Measurements from ENCODE around the gene SEMA3D. TPM values are rescaled to one million over a fixed set of nuclear protein-coding genes. Genes with fewer than 3 reads are reported as not detected.

SEMA3D gene
- total and polyA plus RNA-seq, 4 donors: 0.18 to 1.2 (median 0.72) TPM

GRCh38 chr7:85103357-85103756, 83.5 kb downstream of the SEMA3D start:
- Histone ChIP-seq H3K4me3 (ENCODE audit: low read depth in 1 of 3, low read length in 3 of 3) (no peak overlapping the region), H3K4me1 (ENCODE audit: control insufficient read depth in 4 of 4, insufficient read depth in 4 of 4, low read length in 3 of 4) (no peaks in the 10 kb centered on the region), H3K36me3 (ENCODE audit: control insufficient read depth in 4 of 4, insufficient read depth in 3 of 4, low read depth in 1 of 4, low read length in 3 of 4) (no peaks in the 10 kb centered on the region), H3K27me3 (ENCODE audit: control insufficient read depth in 4 of 4, insufficient read depth in 4 of 4, low read length in 3 of 4) (no peaks in the 10 kb centered on the region), H3K27ac (ENCODE audit: low read depth in 1 of 2, low read length in 2 of 2) (no peak overlapping the region), H3K9ac (ENCODE audit: low read depth in 1 of 2, low read length in 2 of 2) (no peak overlapping the region), H3K9me3 (ENCODE audit: control insufficient read depth in 4 of 4, low read length in 3 of 4) (no peaks in the 10 kb centered on the region)
- no peak for TF ChIP-seq GABPA (IDR thresholded peaks at IDR 0.05 in 1 of 2, conservative IDR thresholded peaks at IDR 0.05 in 1 of 2)
- TF ChIP-seq NR2F2 (IDR thresholded peaks at IDR 0.05): no peak
- TF ChIP-seq YY1 (IDR thresholded peaks at IDR 0.05): no peak
- 37% methylated on average over 3 of the region's 3 CpGs for WGBS
- DNase-seq (ENCODE audit: low spot score): no peak

- no peak overlapping the region for H3K27ac ChIP-seq (ENCODE audit: low read depth in 1 of 2, low read length in 2 of 2)
- no peaks in the 10 kb centered on the region for H3K36me3 ChIP-seq (ENCODE audit: control insufficient read depth in 4 of 4, insufficient read depth in 3 of 4, low read depth in 1 of 4, low read length in 3 of 4)
- H3K9ac ChIP-seq (ENCODE audit: low read depth in 1 of 2, low read length in 2 of 2): no peak overlapping the region
- no peaks in the 10 kb centered on the region for H3K27me3 ChIP-seq (ENCODE audit: control insufficient read depth in 4 of 4, insufficient read depth in 4 of 4, low read length in 3 of 4)
- WGBS: 44% methylated on average over 2 of the region's 2 CpGs
- H3K4me1 ChIP-seq (ENCODE audit: control insufficient read depth in 4 of 4, insufficient read depth in 4 of 4, low read length in 3 of 4): no peaks in the 10 kb centered on the region
- no peak for DNase-seq (ENCODE audit: low spot score)
- no peak for TF ChIP-seq RXRA (IDR thresholded peaks at IDR 0.05)
- no peak for TF ChIP-seq FOXA1 (IDR thresholded peaks at IDR 0.05)
- no peak for TF ChIP-seq TAF1 (conservative IDR thresholded peaks at IDR 0.05)
- no peak for TF ChIP-seq ZBTB33 (IDR thresholded peaks at IDR 0.05)
- TF ChIP-seq NR2F2 (IDR thresholded peaks at IDR 0.05): no peak
- TF ChIP-seq RAD21 (IDR thresholded peaks at IDR 0.05): no peak
- TF ChIP-seq JUND (IDR thresholded peaks at IDR 0.05): no peak
- no peak for TF ChIP-seq HNF4G (IDR thresholded peaks at IDR 0.05)
- TF ChIP-seq HNF4A (conservative IDR thresholded peaks at IDR 0.05): no peak
- TF ChIP-seq REST (IDR thresholded peaks at IDR 0.05): no peak
- no peaks in the 10 kb centered on the region for H3K9me3 ChIP-seq (ENCODE audit: control insufficient read depth in 4 of 4, low read length in 3 of 4)
- H3K4me3 ChIP-seq (ENCODE audit: low read depth in 1 of 3, low read length in 3 of 3): no peak overlapping the region
Observed at GRCh38 chr7:85102813-85103350, 84.0 kb downstream of the SEMA3D start.

- H3K9ac ChIP-seq (ENCODE audit: low read depth in 1 of 2, low read length in 2 of 2): no peak overlapping the region
- H3K4me3 ChIP-seq (ENCODE audit: low read depth in 1 of 3, low read length in 3 of 3): no peak overlapping the region
- H3K27ac ChIP-seq (ENCODE audit: low read depth in 1 of 2, low read length in 2 of 2): no peak overlapping the region
- whole genome bisulfite sequencing: 73% methylated on average over 2 of the region's 2 CpGs
- H3K27me3 ChIP-seq (ENCODE audit: control insufficient read depth in 4 of 4, insufficient read depth in 4 of 4, low read length in 3 of 4): no peaks in the 10 kb centered on the region
- no peaks in the 10 kb centered on the region for H3K9me3 ChIP-seq (ENCODE audit: control insufficient read depth in 4 of 4, low read length in 3 of 4)
- H3K4me1 ChIP-seq (ENCODE audit: control insufficient read depth in 4 of 4, insufficient read depth in 4 of 4, low read length in 3 of 4): no peaks in the 10 kb centered on the region
- H3K36me3 ChIP-seq (ENCODE audit: control insufficient read depth in 4 of 4, insufficient read depth in 3 of 4, low read depth in 1 of 4, low read length in 3 of 4): no peaks in the 10 kb centered on the region
- no peak for DNase-seq (ENCODE audit: low spot score)
- TF ChIP-seq ZBTB33 (IDR thresholded peaks at IDR 0.05) (no peak), RAD21 (IDR thresholded peaks at IDR 0.05) (no peak), MAX (IDR thresholded peaks at IDR 0.05) (no peak), TAF1 (conservative IDR thresholded peaks at IDR 0.05) (no peak), NR2F2 (IDR thresholded peaks at IDR 0.05) (no peak), YY1 (IDR thresholded peaks at IDR 0.05) (no peak)
Observed at GRCh38 chr7:85101347-85101746, 85.5 kb downstream of the SEMA3D start.

Measured in liver (tissue), 9 donors.